ENCODE measurements around the gene ZNF292.

GRCh38 chr6:87110636-87111035 is 44.7 kb upstream of the ZNF292 start:
- TF ChIP-seq CTCF (conservative IDR thresholded peaks at IDR 0.05) (no peak), EZH2 (IDR thresholded peaks at IDR 0.05; ENCODE audit: low read depth) (no peak)

Data from PC-9 (cell line).